Spinal cord (tissue), 10 donors: ENCODE results near the gene TPPP2. TPM values are rescaled to one million over a fixed set of nuclear protein-coding genes. Genes with fewer than 3 reads are reported as not detected.
"Not testable (repeated sequence)": the region's sequence is repeated elsewhere in the genome, so short reads cannot be mapped to it uniquely, and the experiment has no call there.

Experiments used
- DNase-seq, 6 donors: peaks; one replicate each; pipeline versions ENCODE4 v3.0.0 to v3.0.0-alpha.2; 2013 to 2015; ENCODE audit warnings: low spot score in 6 of 6, low read depth in 4 of 6
- H3K27ac ChIP-seq: one replicate; pipeline ENCODE4 v1.5.1; 2013; ENCODE audit warnings: low read depth, low read length, control low read depth
- H3K27me3 ChIP-seq: one replicate; pipeline ENCODE4 v1.6.1; 2013; ENCODE audit warnings: low read length; ENCODE audit not compliant: control insufficient read depth, insufficient read depth
- H3K36me3 ChIP-seq: one replicate; pipeline ENCODE4 v1.6.1; 2013; ENCODE audit warnings: low read length; ENCODE audit not compliant: control insufficient read depth, insufficient read depth
- H3K4me1 ChIP-seq: one replicate; pipeline ENCODE4 v1.6.1; 2013; ENCODE audit warnings: low read length; ENCODE audit not compliant: control insufficient read depth, insufficient read depth
- H3K4me3 ChIP-seq: one replicate; pipeline ENCODE4 v1.5.1; 2013; ENCODE audit warnings: low read depth, low read length, control low read depth
- H3K9me3 ChIP-seq: one replicate; pipeline ENCODE4 v1.6.1; 2013; ENCODE audit warnings: low read length; ENCODE audit not compliant: control insufficient read depth, insufficient read depth
- WGBS: methylation state at CpG from one replicate; pipeline ENCODE4 v1.1.5; 2013; ENCODE audit warnings: missing lambda C conversion rate; ENCODE audit not compliant: insufficient coverage; 5-methylcytosine and 5-hydroxymethylcytosine counted together
- long read RNA-seq, 4 donors: transcript quantifications; one replicate each; lab custom pipeline, GENCODE V29; 2026
- polyA plus RNA-seq, 2 donors: library from polyadenylated mRNA; unstranded; fragments of 120-200 nt; gene quantifications; one replicate each; pipeline ENCODE4 v1.2.1, GENCODE V29; 2013; ENCODE audit not compliant: insufficient read length in 2 of 2
- total RNA-seq, 2 donors: library from RNA; depleted of rRNA in 1 of 2; stranded (reverse); fragments of 120-200 nt in 1 of 2; fragments of >200 nt in 1 of 2; gene quantifications; one replicate each; pipeline versions ENCODE4 v1.2.3 to v1.2.4, GENCODE V29; 2013 to 2014
- donor health status: healthy.

Gene TPPP2
- under 1 TPM in 1 of 2 donors, not detected in 1; 0.44 TPM for total RNA-seq
- under 1 TPM; 0.59 to 0.71 TPM for polyA plus RNA-seq
- long read RNA-seq, donor 1: 0 reads
- long read RNA-seq, donor 2: 0 reads
- long read RNA-seq, donor 3, partial matches to known transcripts: 42 of 73 reads
- long read RNA-seq, donor 3, other reads (novel, unspliced or antisense): 31 of 73 reads
- long read RNA-seq, donor 4: 0 reads

GRCh38 chr14:21029917-21030316, at the start of gene TPPP2:
Gene TPPP2, plus strand, starts transcription at chr14:21030217. Its CDS starts 365 bp downstream, at chr14:21030582.
- H3K36me3 ChIP-seq: no peaks in the 10 kb centered on the region
- H3K27me3 ChIP-seq: no peaks in the 10 kb centered on the region
- H3K4me1 ChIP-seq: peaks cover 26% of the 10 kb centered on the region
- DNase-seq: no peak
- no peak within 1 kb of the TSS for H3K27ac ChIP-seq
- no peaks in the 10 kb centered on the region for H3K9me3 ChIP-seq
- 100% methylated on average over 2 of the region's 5 CpGs for WGBS
- no peak within 1 kb of the TSS for H3K4me3 ChIP-seq

- DNase-seq: no peak
- H3K4me1 ChIP-seq: no peaks in the 10 kb centered on the region
- H3K9me3 ChIP-seq: no peaks in the 10 kb centered on the region
- no peak overlapping the region for H3K4me3 ChIP-seq
- WGBS: 89% methylated on average over 1 of the region's 1 CpG
- H3K27me3 ChIP-seq: no peaks in the 10 kb centered on the region
- no peak overlapping the region for H3K27ac ChIP-seq
- no peaks in the 10 kb centered on the region for H3K36me3 ChIP-seq
Measured at GRCh38 chr14:20980906-20981305, 49.1 kb upstream of the TPPP2 start.

GRCh38 chr14:20982646-20983369, 47.2 kb upstream of the TPPP2 start:
- Histone ChIP-seq H3K27me3 (no peaks in the 10 kb centered on the region), H3K27ac (no peak overlapping the region), H3K4me3 (no peak overlapping the region), H3K36me3 (no peaks in the 10 kb centered on the region), H3K9me3 (no peaks in the 10 kb centered on the region), H3K4me1 (no peaks in the 10 kb centered on the region)
- no peak for DNase-seq
- WGBS: no CpG with 5 or more reads among the region's 2 CpGs

GRCh38 chr14:20985650-20986049, 44.4 kb upstream of the TPPP2 start:
- DNase-seq, H3K27me3 ChIP-seq, H3K27ac ChIP-seq, H3K9me3 ChIP-seq, H3K36me3 ChIP-seq, H3K4me3 ChIP-seq, H3K4me1 ChIP-seq: not testable (repeated sequence)
- WGBS: 85% methylated on average over 2 of the region's 4 CpGs

GRCh38 chr14:20986811-20987210, 43.2 kb upstream of the TPPP2 start:
- peaks cover 9% of the 10 kb centered on the region for H3K4me1 ChIP-seq
- no peak overlapping the region for H3K27ac ChIP-seq
- peaks cover 3% of the 10 kb centered on the region for H3K36me3 ChIP-seq
- WGBS: 25% methylated on average over 1 of the region's 2 CpGs
- peak in 2 of 6 donors; percentile 1 to 50 for DNase-seq
- H3K9me3 ChIP-seq: no peaks in the 10 kb centered on the region
- H3K27me3 ChIP-seq: no peaks in the 10 kb centered on the region
- no peak overlapping the region for H3K4me3 ChIP-seq

- Histone ChIP-seq H3K36me3 (peaks cover 7% of the 10 kb centered on the region), H3K27ac (peak overlapping the region; percentile 78), H3K27me3 (no peaks in the 10 kb centered on the region), H3K9me3 (no peaks in the 10 kb centered on the region), H3K4me1 (peaks cover 9% of the 10 kb centered on the region), H3K4me3 (peak overlapping the region; percentile 39)
- 96% methylated on average over 4 of the region's 15 CpGs for WGBS
- DNase-seq: peak in 2 of 6 donors; percentile 3 to 4
Measured at GRCh38 chr14:20988717-20989470, 41.1 kb upstream of the TPPP2 start.

- H3K9me3 ChIP-seq: no peaks in the 10 kb centered on the region
- peak overlapping the region; percentile 39 for H3K4me3 ChIP-seq
- peak overlapping the region; percentile 78 for H3K27ac ChIP-seq
- no peaks in the 10 kb centered on the region for H3K27me3 ChIP-seq
- peaks cover 12% of the 10 kb centered on the region for H3K36me3 ChIP-seq
- DNase-seq: no peak
- H3K4me1 ChIP-seq: peaks cover 9% of the 10 kb centered on the region
- WGBS: 0% methylated on average over 2 of the region's 11 CpGs
Measured at GRCh38 chr14:20989471-20989786, 40.6 kb upstream of the TPPP2 start.

GRCh38 chr14:20989787-20990600, 40.0 kb upstream of the TPPP2 start, which contains the start of gene METTL17:
Gene METTL17, plus strand, starts transcription at chr14:20989980. Its CDS starts 23 bp downstream, at chr14:20990003.
- Histone ChIP-seq H3K4me1 (peaks cover 9% of the 10 kb centered on the region), H3K27me3 (no peaks in the 10 kb centered on the region), H3K27ac (peak within 1 kb of the TSS; percentile 78), H3K9me3 (no peaks in the 10 kb centered on the region), H3K4me3 (peak within 1 kb of the TSS; percentile 86), H3K36me3 (peaks cover 16% of the 10 kb centered on the region)
- peak; percentile 85 to 99 (median 90) for DNase-seq
- under 1% methylated on average over 40 of the region's 42 CpGs for WGBS

GRCh38 chr14:20996521-20996920, 33.5 kb upstream of the TPPP2 start:
- Histone ChIP-seq H3K36me3 (peaks cover 29% of the 10 kb centered on the region), H3K4me3 (no peak overlapping the region), H3K27me3 (no peaks in the 10 kb centered on the region), H3K9me3 (no peaks in the 10 kb centered on the region), H3K27ac (no peak overlapping the region), H3K4me1 (no peaks in the 10 kb centered on the region)
- DNase-seq: no peak
- 98% methylated on average over 11 of the region's 14 CpGs for WGBS
